ENCODE data around the gene SV2C. TPM values are rescaled to one million over a fixed set of nuclear protein-coding genes. Genes with fewer than 3 reads are reported as not detected.
A peak's percentile ranks its signal among the peaks of the same experiment; 100 is the strongest.
"Not testable (repeated sequence)": the region's sequence is repeated elsewhere in the genome, so short reads cannot be mapped to it uniquely, and the experiment has no call there.

SV2C gene
- total RNA-seq, 2 donors from 2014 or later = 0.04 to 0.15 TPM

DNA sequence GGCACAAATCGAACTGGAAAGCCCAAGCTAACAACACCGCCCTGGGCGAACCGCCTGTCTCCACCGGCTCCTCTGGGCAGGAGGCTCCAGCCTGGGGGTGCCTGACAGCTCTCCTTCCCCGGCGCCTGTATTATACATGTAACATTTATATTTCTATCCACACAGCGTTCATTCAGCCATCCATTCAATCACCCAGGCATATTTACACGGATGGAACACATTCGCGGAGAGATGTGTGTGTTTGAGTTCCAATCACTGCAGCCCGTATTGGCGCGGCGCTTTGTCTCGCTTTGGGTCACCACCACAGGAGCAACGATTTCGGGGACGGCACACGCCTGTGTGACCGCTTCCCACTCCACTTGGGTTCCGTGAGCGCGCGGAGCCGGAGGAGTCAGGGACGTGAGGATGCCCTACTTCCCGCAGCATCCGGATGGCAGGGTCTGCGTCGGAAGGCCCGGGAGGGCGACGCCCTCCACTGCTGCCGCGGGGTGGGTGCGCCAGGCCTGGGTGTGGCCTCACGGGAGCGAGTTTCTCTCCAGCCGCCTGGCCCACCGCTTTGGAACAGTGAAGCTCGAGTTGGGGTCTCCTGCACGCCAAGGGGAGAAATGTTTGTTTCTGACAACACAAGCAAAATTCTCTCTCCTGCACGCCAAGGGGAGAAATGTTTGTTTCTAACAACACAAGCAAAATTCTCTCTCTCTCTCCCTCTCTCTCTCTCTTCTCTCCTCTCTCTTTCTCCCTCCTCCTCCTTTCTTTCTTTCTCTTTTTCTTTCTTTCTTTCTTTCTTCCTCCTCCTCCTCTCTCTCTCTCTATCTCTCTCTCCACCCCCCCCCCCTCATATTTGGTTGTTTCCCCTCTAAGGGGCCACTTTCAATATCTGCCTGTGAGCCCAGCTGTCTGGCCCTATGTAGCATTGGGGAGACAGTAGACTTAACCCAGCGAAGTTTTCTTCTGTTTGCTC lies 1.1 kb upstream of the SV2C start:
- H3K27me3 ChIP-seq = peaks cover 6 to 11% of the 10 kb centered on the region in 2 donors
- no peaks in the 10 kb centered on the region for H3K36me3 ChIP-seq
- TF ChIP-seq, protein P1, sequence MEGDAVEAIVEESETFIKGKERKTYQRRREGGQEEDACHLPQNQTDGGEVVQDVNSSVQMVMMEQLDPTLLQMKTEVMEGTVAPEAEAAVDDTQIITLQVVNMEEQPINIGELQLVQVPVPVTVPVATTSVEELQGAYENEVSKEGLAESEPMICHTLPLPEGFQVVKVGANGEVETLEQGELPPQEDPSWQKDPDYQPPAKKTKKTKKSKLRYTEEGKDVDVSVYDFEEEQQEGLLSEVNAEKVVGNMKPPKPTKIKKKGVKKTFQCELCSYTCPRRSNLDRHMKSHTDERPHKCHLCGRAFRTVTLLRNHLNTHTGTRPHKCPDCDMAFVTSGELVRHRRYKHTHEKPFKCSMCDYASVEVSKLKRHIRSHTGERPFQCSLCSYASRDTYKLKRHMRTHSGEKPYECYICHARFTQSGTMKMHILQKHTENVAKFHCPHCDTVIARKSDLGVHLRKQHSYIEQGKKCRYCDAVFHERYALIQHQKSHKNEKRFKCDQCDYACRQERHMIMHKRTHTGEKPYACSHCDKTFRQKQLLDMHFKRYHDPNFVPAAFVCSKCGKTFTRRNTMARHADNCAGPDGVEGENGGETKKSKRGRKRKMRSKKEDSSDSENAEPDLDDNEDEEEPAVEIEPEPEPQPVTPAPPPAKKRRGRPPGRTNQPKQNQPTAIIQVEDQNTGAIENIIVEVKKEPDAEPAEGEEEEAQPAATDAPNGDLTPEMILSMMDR (IDR thresholded peaks at IDR 0.05) = no peak
- no peak overlapping the region for H3K27ac ChIP-seq
- peak overlapping the region in 1 of 2 donors; percentile 37 for H3K4me3 ChIP-seq
- H3K4me1 ChIP-seq = peaks cover 0 to 30% of the 10 kb centered on the region in 2 donors
- no peaks in the 10 kb centered on the region for H3K9me3 ChIP-seq
- no peak for DNase-seq (ENCODE audit: low spot score)

DNA sequence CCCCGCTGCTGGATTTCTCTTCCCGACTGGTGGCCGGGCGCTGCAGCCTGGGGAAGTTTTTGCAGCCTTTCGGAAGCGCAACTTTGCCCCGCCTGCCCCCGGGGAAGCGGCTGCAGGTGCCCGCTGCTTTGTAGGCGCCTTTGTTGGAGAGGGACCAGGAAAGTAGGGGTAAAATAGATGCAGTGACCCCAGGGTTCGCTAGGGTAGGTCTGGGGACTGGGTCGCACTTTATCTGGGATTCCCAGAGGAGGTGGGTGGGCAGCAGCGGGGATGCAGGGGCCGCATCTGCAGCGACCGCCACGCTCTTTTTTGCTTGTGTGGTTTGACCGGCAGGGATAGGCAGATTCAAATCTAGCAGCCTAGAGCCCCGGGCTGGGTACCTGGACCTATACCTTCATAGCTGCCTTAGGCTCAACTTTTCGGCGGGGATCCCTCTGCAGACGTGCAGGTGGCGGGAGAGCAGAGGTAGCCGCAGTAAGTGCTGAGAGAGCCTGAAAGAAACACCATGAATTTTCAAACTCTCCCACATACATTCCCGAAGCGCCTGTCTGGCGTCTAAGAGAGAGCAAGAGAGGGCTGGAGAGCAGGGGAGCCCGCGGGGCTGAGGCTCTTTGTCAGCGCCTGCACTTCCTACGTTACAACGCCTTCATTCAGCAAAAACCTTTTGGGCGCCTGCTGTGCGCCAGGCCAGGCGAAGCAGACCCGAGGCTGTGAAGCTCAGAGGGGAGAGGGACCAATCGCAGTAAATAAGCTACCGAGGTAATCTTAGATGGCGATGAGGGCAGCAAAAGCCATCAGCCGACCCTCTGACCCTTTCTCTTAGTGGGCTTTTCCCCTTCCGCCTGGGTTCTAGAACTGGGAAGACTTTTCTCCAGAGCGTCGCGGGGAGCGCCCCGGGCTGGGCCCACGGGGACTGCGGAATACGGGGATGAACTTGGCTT lies 642 bp downstream of the SV2C start:
- TF ChIP-seq, protein P1 (IDR thresholded peaks at IDR 0.05) = no peak
- no peak for DNase-seq (ENCODE audit: low spot score)
- Histone ChIP-seq H3K27ac (no peak overlapping the region), H3K27me3 (peaks cover 6 to 11% of the 10 kb centered on the region in 2 donors), H3K4me1 (peaks cover 0 to 30% of the 10 kb centered on the region in 2 donors), H3K4me3 (peak overlapping the region in 1 of 2 donors; percentile 37), H3K36me3 (no peaks in the 10 kb centered on the region), H3K9me3 (peaks cover 0 to 7% of the 10 kb centered on the region in 2 donors)

DNA sequence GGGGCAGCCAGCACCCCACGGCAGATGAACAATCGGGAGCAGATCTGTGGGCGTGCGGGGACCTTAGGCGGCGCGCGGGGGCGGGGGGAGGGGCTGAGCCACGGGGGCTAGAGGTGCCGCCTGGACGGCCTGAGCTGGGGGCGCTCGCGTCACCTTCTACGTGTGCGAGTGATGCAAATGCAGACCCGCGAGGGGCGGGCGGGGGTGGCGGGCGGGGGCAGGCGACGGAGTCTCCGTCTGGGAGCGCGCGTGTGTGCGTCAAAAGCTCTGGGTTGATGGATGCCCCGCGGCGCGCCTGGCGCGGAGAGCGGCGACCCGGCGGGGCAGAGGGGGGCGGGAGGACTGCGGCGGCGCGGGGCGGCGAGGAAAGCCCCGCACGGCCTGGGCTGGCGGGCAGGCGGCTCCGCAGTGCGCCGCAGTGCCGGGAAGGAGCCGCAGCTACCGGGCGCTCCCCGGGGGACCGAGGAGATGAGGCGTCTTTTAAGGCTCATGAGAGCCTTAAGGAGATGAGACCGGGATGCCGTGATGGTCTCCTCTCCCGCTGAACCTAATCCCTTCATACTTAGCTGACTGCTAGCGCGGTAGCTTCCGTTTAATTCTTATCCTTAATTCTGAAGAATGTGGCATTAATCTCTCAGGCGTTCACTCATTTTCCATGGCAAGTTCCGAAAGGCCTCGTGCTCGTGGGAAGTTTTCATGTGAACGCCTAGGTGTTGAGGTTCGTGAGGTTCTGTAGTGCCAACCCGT lies 1.5 kb downstream of the SV2C start:
- H3K4me3 ChIP-seq = peak overlapping the region in 1 of 2 donors; percentile 11
- H3K36me3 ChIP-seq = no peaks in the 10 kb centered on the region
- DNase-seq (ENCODE audit: low spot score) = no peak
- TF ChIP-seq, protein P1 (IDR thresholded peaks at IDR 0.05) = no peak
- peaks cover 0 to 30% of the 10 kb centered on the region in 2 donors for H3K4me1 ChIP-seq
- peaks cover 0 to 13% of the 10 kb centered on the region in 2 donors for H3K9me3 ChIP-seq
- H3K27ac ChIP-seq = no peak overlapping the region
- peaks cover 6 to 11% of the 10 kb centered on the region in 2 donors for H3K27me3 ChIP-seq

DNA sequence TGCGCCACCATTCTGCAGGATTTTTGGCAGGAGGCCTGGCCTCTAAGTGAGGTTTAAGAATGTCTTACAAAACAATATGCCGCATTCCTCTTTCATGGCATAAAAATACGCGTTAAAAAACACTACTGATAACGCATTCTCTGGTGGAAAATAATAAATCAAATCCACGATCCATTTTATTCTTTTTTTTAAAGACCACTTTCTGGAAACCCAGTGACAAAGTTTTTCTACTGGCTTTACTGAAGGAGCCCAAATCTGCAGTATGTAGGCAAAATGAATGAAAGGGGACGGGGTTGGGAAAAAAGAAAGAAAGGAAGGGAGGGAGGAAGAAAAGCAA lies 2.0 kb downstream of the SV2C start:
- H3K4me1 ChIP-seq = peaks cover 0 to 30% of the 10 kb centered on the region in 2 donors
- H3K27me3 ChIP-seq = peaks cover 6 to 11% of the 10 kb centered on the region in 2 donors
- H3K27ac ChIP-seq = no peak overlapping the region
- H3K4me3 ChIP-seq = no peak overlapping the region
- no peaks in the 10 kb centered on the region for H3K36me3 ChIP-seq
- TF ChIP-seq, protein P1 (IDR thresholded peaks at IDR 0.05) = no peak
- no peak for DNase-seq (ENCODE audit: low spot score)
- peaks cover 0 to 13% of the 10 kb centered on the region in 2 donors for H3K9me3 ChIP-seq

DNA sequence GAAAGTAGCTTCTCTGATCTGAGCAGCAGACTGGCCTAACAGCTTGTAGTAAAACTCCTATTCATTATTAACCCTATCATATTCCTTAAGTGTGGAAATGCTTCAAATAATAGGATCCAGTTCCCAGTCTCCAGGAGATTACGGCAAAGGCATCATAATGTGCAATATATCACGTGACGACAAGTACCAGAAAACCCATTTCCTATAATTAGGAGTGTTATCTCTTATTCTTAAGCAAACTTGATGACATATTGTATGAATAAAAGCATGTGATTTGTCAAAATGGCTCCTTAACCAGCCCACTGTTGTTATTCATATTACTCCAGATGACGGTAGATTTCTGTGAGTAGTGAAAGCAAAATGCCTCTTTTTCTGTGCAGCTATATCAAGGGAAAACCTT lies 2.9 kb downstream of the SV2C start:
- Histone ChIP-seq H3K4me1 (peaks cover 0 to 30% of the 10 kb centered on the region in 2 donors), H3K36me3 (no peaks in the 10 kb centered on the region), H3K9me3 (peaks cover 0 to 13% of the 10 kb centered on the region in 2 donors), H3K27me3 (peaks cover 6 to 11% of the 10 kb centered on the region in 2 donors), H3K27ac (no peak overlapping the region), H3K4me3 (no peak overlapping the region)
- TF ChIP-seq, protein P1 (IDR thresholded peaks at IDR 0.05) = no peak
- no peak for DNase-seq (ENCODE audit: low spot score)

DNA sequence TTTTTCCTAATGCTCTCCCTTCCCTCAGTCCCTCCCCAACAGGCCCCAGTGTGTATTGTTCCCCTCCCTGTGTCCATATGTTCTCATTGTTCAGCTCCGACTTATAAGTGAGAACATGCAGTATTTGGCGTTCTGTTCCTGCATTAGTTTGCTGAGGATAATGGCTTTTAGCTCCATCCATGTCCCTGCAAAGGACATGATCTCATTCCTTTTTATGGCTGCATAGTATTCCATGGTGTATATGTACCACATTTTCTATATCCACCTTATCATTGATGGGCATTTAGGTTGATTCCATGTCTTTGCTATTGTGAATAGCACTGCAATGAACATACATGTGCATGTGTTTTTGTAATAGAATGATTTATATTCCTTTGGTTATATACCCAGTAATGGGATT lies 6.0 kb downstream of the SV2C start:
- not testable (repeated sequence) for DNase-seq (ENCODE audit: low spot score); H3K27ac ChIP-seq; H3K4me3 ChIP-seq; H3K4me1 ChIP-seq; H3K27me3 ChIP-seq; H3K36me3 ChIP-seq
- H3K9me3 ChIP-seq = peaks cover 0 to 13% of the 10 kb centered on the region in 2 donors
